Measurements from ENCODE around the gene KIFC3.

Gene KIFC3

GRCh38 chr16:57798953-57799599 is 3.2 kb downstream of the KIFC3 start:
- H4K20me1 ChIP-seq (ENCODE audit: control insufficient read depth, insufficient read depth, low read depth, low read length) = no peaks in the 10 kb centered on the region
- H3K4me3 ChIP-seq (ENCODE audit: low read length) = no peak overlapping the region
- H3K9me2 ChIP-seq (replicated peaks; ENCODE audit: control insufficient read depth, low read length) = no peaks in the 10 kb centered on the region
- H3K36me3 ChIP-seq (ENCODE audit: control insufficient read depth, low read length) = no peaks in the 10 kb centered on the region
- H3K9me3 ChIP-seq (ENCODE audit: control insufficient read depth, insufficient read depth, low read length) = no peaks in the 10 kb centered on the region
- peaks cover 45% of the 10 kb centered on the region for H3K27me3 ChIP-seq (ENCODE audit: control insufficient read depth, low read length)
- no peaks in the 10 kb centered on the region for H3F3A ChIP-seq (ENCODE audit: control insufficient read depth, insufficient read depth)
- H3K79me2 ChIP-seq (ENCODE audit: control insufficient read depth, low read length) = no peaks in the 10 kb centered on the region
- TF ChIP-seq, protein P1, sequence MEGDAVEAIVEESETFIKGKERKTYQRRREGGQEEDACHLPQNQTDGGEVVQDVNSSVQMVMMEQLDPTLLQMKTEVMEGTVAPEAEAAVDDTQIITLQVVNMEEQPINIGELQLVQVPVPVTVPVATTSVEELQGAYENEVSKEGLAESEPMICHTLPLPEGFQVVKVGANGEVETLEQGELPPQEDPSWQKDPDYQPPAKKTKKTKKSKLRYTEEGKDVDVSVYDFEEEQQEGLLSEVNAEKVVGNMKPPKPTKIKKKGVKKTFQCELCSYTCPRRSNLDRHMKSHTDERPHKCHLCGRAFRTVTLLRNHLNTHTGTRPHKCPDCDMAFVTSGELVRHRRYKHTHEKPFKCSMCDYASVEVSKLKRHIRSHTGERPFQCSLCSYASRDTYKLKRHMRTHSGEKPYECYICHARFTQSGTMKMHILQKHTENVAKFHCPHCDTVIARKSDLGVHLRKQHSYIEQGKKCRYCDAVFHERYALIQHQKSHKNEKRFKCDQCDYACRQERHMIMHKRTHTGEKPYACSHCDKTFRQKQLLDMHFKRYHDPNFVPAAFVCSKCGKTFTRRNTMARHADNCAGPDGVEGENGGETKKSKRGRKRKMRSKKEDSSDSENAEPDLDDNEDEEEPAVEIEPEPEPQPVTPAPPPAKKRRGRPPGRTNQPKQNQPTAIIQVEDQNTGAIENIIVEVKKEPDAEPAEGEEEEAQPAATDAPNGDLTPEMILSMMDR (IDR thresholded peaks at IDR 0.05; ENCODE audit: low read depth, low read length, poor library complexity, severe bottlenecking) = no peak
- no peak for TF ChIP-seq EZH2phosphoT487 (IDR thresholded peaks at IDR 0.05; ENCODE audit: borderline replicate concordance, low read length)
- peaks cover 6% of the 10 kb centered on the region; the same call in 1 of the 2 replicates for H3K4me1 ChIP-seq (ENCODE audit: control insufficient read depth, low read length)
- H3K4me2 ChIP-seq (ENCODE audit: low read length) = no peak overlapping the region
- no peak overlapping the region for H3K27ac ChIP-seq (ENCODE audit: low read depth, low read length)

- Histone ChIP-seq H3K4me2 (ENCODE audit: low read length) (no peak overlapping the region), H4K20me1 (ENCODE audit: control insufficient read depth, insufficient read depth, low read depth, low read length) (no peaks in the 10 kb centered on the region), H3K27me3 (ENCODE audit: control insufficient read depth, low read length) (peaks cover 40% of the 10 kb centered on the region), H3K9me3 (ENCODE audit: control insufficient read depth, insufficient read depth, low read length) (no peaks in the 10 kb centered on the region), H3K9me2 (replicated peaks; ENCODE audit: control insufficient read depth, low read length) (no peaks in the 10 kb centered on the region), H3K27ac (ENCODE audit: low read depth, low read length) (no peak overlapping the region), H3K79me2 (ENCODE audit: control insufficient read depth, low read length) (no peaks in the 10 kb centered on the region), H3K36me3 (ENCODE audit: control insufficient read depth, low read length) (no peaks in the 10 kb centered on the region), H3F3A (ENCODE audit: control insufficient read depth, insufficient read depth) (no peaks in the 10 kb centered on the region), H3K4me1 (ENCODE audit: control insufficient read depth, low read length) (peaks cover 6% of the 10 kb centered on the region; the same call in 1 of the 2 replicates), H3K4me3 (ENCODE audit: low read length) (no peak overlapping the region)
- TF ChIP-seq, protein P1 (IDR thresholded peaks at IDR 0.05; ENCODE audit: low read depth, low read length, poor library complexity, severe bottlenecking) = no peak
- TF ChIP-seq EZH2phosphoT487 (IDR thresholded peaks at IDR 0.05; ENCODE audit: borderline replicate concordance, low read length) = no peak
Measured at GRCh38 chr16:57798267-57798810, 4.0 kb downstream of the KIFC3 start.

- H3K27me3 ChIP-seq (ENCODE audit: control insufficient read depth, low read length) = peaks cover 34% of the 10 kb centered on the region
- H3F3A ChIP-seq (ENCODE audit: control insufficient read depth, insufficient read depth) = no peaks in the 10 kb centered on the region
- no peaks in the 10 kb centered on the region for H3K9me3 ChIP-seq (ENCODE audit: control insufficient read depth, insufficient read depth, low read length)
- no peaks in the 10 kb centered on the region for H3K36me3 ChIP-seq (ENCODE audit: control insufficient read depth, low read length)
- no peaks in the 10 kb centered on the region for H3K79me2 ChIP-seq (ENCODE audit: control insufficient read depth, low read length)
- no peak overlapping the region for H3K27ac ChIP-seq (ENCODE audit: low read depth, low read length)
- no peaks in the 10 kb centered on the region for H3K9me2 ChIP-seq (replicated peaks; ENCODE audit: control insufficient read depth, low read length)
- H3K4me1 ChIP-seq (ENCODE audit: control insufficient read depth, low read length) = peaks cover 6% of the 10 kb centered on the region; the same call in 1 of the 2 replicates
- H4K20me1 ChIP-seq (ENCODE audit: control insufficient read depth, insufficient read depth, low read depth, low read length) = no peaks in the 10 kb centered on the region
- H3K4me2 ChIP-seq (ENCODE audit: low read length) = no peak overlapping the region
- TF ChIP-seq, protein P1 (IDR thresholded peaks at IDR 0.05; ENCODE audit: low read depth, low read length, poor library complexity, severe bottlenecking) = no peak
- no peak for TF ChIP-seq EZH2phosphoT487 (IDR thresholded peaks at IDR 0.05; ENCODE audit: borderline replicate concordance, low read length)
- H3K4me3 ChIP-seq (ENCODE audit: low read length) = no peak overlapping the region
Measured at GRCh38 chr16:57797526-57798266, 4.6 kb downstream of the KIFC3 start.

Measured in DOHH2 (cell line).